Thyroid gland (tissue), 4 donors: ENCODE measurements around the gene OPTC.

ENCODE experiments used
- CTCF ChIP-seq, 6 experiments: fragments of 200-600 bp in 3 of 6; fragments of 450-650 bp in 3 of 6; sonication (generic) in 3 of 6; IDR thresholded peaks; one replicate each; pipeline ENCODE4 v1.5.1; 2016 to 2019; ENCODE audit warnings: antibody characterized with exemption in 6 of 6, mild to moderate bottlenecking in 2 of 6, inconsistent platforms in 1 of 6, moderate library complexity in 1 of 6
- POLR2A ChIP-seq, 2 donors: fragments of 450-650 bp; IDR thresholded peaks; one replicate each; pipeline ENCODE4 v1.6.1; 2017; ENCODE audit warnings: antibody characterized with exemption in 2 of 2, mild to moderate bottlenecking in 2 of 2, moderate library complexity in 1 of 2

DNA sequence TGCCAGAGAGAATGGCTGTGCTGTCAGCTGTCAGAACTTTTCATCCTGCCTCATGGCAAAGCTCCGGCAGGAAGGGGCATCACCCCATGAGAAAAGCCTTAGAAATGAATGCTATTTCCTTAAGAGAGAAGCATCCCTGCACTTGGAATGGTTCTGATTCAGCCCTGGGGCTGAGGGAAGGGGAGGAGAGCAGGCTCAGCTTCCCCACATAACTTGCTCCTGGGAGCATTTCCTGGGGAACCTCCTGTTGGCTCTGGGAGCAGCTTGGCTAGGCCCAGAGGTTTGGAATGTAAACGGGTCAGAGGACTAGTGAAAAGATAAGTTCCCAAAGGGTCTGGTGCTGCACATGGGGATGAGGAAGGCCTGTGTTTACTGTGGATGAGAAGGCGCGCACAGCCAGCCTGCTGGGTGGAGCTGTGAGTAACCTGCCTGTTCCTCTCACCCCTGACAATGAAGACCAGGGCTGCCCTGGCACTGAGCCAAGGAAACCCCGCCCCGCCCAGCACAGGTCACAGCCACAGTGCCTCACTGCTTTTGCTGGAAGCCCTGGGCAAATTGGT, 13.3 kb upstream of the OPTC start:
- TF ChIP-seq CTCF (IDR thresholded peaks at IDR 0.05) (no peak), POLR2A (IDR thresholded peaks at IDR 0.05) (no peak)
